Activated CD8-positive, alpha-beta T cell treated with anti-CD3 and anti-CD28 coated beads for 36 hours (primary cell): Measurements from ENCODE around the gene STX2. TPM values are rescaled to one million over a fixed set of nuclear protein-coding genes. Genes with fewer than 3 reads are reported as not detected.

Experiments used
- ATAC-seq: fragments of 200-7000 bp; cut with Tn5 transposase; one replicate; pipeline ENCODE4 v1.10.0; 2021; ENCODE audit warnings: mild to moderate bottlenecking, moderate library complexity
- CTCF ChIA-PET: fragments of 350-600 bp; sonication (Branson Sonifier 250); formaldehyde crosslinking; loops from one replicate; lab custom pipeline; 2021; ENCODE audit warnings: antibody characterized with exemption; lab: Charles Lee
- POLR2A ChIA-PET: fragments of 350-600 bp; sonication (Branson Sonifier 250); formaldehyde crosslinking; loops from one replicate; lab custom pipeline; 2021; ENCODE audit warnings: antibody characterized with exemption; lab: Charles Lee
- DNase-seq: peaks from one replicate; pipeline ENCODE4 v3.0.0-alpha.2; 2020
- H3K27ac Mint-ChIP-seq: one replicate; pipeline ENCODE4 v1.8.0; 2021; ENCODE audit warnings: mild to moderate bottlenecking, mixed read lengths
- H3K27me3 Mint-ChIP-seq: one replicate; pipeline ENCODE4 v1.8.0; 2021; ENCODE audit warnings: mixed read lengths
- H3K36me3 Mint-ChIP-seq: one replicate; pipeline ENCODE4 v1.8.0; 2021; ENCODE audit warnings: low read depth, mixed read lengths
- H3K4me1 Mint-ChIP-seq: one replicate; pipeline ENCODE4 v1.8.0; 2021; ENCODE audit warnings: low read depth, mixed read lengths
- H3K4me3 Mint-ChIP-seq: one replicate; pipeline ENCODE4 v1.8.0; 2021; ENCODE audit warnings: mild to moderate bottlenecking, moderate library complexity, mixed read lengths
- H3K9me3 Mint-ChIP-seq: one replicate; pipeline ENCODE4 v1.8.0; 2021; ENCODE audit warnings: mixed read lengths
- CTCF ChIP-seq: fragments of 200-600 bp; IDR thresholded peaks from one replicate; pipeline ENCODE4 v1.8.0; 2022; ENCODE audit warnings: antibody characterized with exemption, mild to moderate bottlenecking
- intact Hi-C: fragments of 100-400 bp; cut with micrococcal nuclease; formaldehyde crosslinking; loops from one replicate; pipeline ENCODE4 v1.10.0; 2022
- total RNA-seq, 2 experiments: library from RNA; stranded (reverse); gene quantifications; one replicate each; pipeline ENCODE4 v1.2.3, GENCODE V29; 2021

Gene STX2
- total RNA-seq, 2 experiments from 2014 or later: 11.8 to 12.4 TPM

GRCh38 chr12:130780325-130780724 lies 58.7 kb downstream of the STX2 start:
- H3K27me3 Mint-ChIP-seq: peaks cover 9% of the 10 kb centered on the region
- ChIA-PET CTCF (interaction anchor here (1.5 kb wide), 1 partner anchor 32 kb away, joined by 6 read pairs; no protein-coding TSS in a partner anchor), POLR2A (no interaction called here)
- H3K9me3 Mint-ChIP-seq: peaks cover 6% of the 10 kb centered on the region
- peaks cover 20% of the 10 kb centered on the region for H3K36me3 Mint-ChIP-seq
- no peak overlapping the region for H3K4me3 Mint-ChIP-seq
- intact Hi-C loops: no loop called here
- no peak for ATAC-seq
- no peak for DNase-seq
- no peak for TF ChIP-seq CTCF
- H3K27ac Mint-ChIP-seq: no peak overlapping the region
- peaks cover 12% of the 10 kb centered on the region for H3K4me1 Mint-ChIP-seq

- Mint-ChIP-seq H3K4me3 (no peak overlapping the region), H3K4me1 (peaks cover 12% of the 10 kb centered on the region), H3K27me3 (peaks cover 11% of the 10 kb centered on the region), H3K9me3 (no peaks in the 10 kb centered on the region), H3K36me3 (peaks cover 7% of the 10 kb centered on the region), H3K27ac (no peak overlapping the region)
- ATAC-seq (no peak), DNase-seq (no peak)
- intact Hi-C loops: no loop called here
- ChIA-PET CTCF (no interaction called here), POLR2A (no interaction called here)
- TF ChIP-seq CTCF: no peak
Measured at GRCh38 chr12:130778776-130779175, 60.3 kb downstream of the STX2 start.

GRCh38 chr12:130776857-130777339 lies 62.2 kb downstream of the STX2 start:
- no peak for TF ChIP-seq CTCF
- ChIA-PET POLR2A (interaction anchor here (0.8 kb wide), 1 partner anchor 94 kb away, joined by 3 read pairs; no protein-coding TSS in a partner anchor), CTCF (interaction anchor here (1.4 kb wide), 1 partner anchor 31 kb away, joined by 3 read pairs; no protein-coding TSS in a partner anchor)
- Mint-ChIP-seq H3K4me3 (peak overlapping the region; percentile 48), H3K27ac (no peak overlapping the region), H3K27me3 (peaks cover 11% of the 10 kb centered on the region), H3K36me3 (no peaks in the 10 kb centered on the region), H3K9me3 (no peaks in the 10 kb centered on the region), H3K4me1 (peaks cover 12% of the 10 kb centered on the region)
- DNase-seq (no peak), ATAC-seq (no peak)
- intact Hi-C loops: no loop called here

GRCh38 chr12:130775953-130776856 lies 62.8 kb downstream of the STX2 start:
- intact Hi-C loops: no loop called here
- no peaks in the 10 kb centered on the region for H3K36me3 Mint-ChIP-seq
- ChIA-PET POLR2A (interaction anchor here (0.8 kb wide), 1 partner anchor 95 kb away, joined by 3 read pairs; no protein-coding TSS in a partner anchor), CTCF (interaction anchor here (1.4 kb wide), 1 partner anchor 30 kb away, joined by 3 read pairs; no protein-coding TSS in a partner anchor)
- peak; percentile 96 for ATAC-seq
- TF ChIP-seq CTCF: no peak
- peaks cover 12% of the 10 kb centered on the region for H3K4me1 Mint-ChIP-seq
- peaks cover 14% of the 10 kb centered on the region for H3K27me3 Mint-ChIP-seq
- H3K4me3 Mint-ChIP-seq: peak overlapping the region; percentile 48
- no peak overlapping the region for H3K27ac Mint-ChIP-seq
- no peaks in the 10 kb centered on the region for H3K9me3 Mint-ChIP-seq
- peak; percentile 87 for DNase-seq
